HG03139 (cell line): ENCODE measurements around the gene TMEM8B.
"Not testable (repeated sequence)": the region's sequence is repeated elsewhere in the genome, so short reads cannot be mapped to it uniquely, and the experiment has no call there.

Experiments used
- ATAC-seq: cut with Tn5 transposase; IDR thresholded peaks from one replicate; pipeline ENCODE4 v1.9.1; 2021; ENCODE audit not compliant: unreplicated experiment

TMEM8B gene

DNA sequence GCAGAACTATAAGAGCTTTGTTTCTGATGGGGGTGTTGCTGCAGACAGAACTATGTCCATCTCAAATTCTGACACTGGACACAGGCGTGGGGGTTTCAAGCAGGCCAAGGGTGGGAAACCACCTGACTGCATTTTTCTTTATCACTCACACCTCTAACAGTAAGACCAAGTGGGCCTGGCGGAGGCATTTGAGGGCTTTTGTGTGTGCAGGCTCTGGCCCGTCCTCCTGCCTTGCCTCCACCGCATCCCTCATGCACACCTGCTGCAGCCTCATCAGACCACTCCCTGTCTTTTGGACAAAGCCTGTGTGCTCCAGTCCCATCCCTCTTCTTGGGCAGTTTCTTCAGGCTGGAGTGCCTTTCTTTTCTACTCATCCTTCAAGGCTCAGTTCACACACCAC lies 33.3 kb downstream of the TMEM8B start:
- no peak for ATAC-seq

DNA sequence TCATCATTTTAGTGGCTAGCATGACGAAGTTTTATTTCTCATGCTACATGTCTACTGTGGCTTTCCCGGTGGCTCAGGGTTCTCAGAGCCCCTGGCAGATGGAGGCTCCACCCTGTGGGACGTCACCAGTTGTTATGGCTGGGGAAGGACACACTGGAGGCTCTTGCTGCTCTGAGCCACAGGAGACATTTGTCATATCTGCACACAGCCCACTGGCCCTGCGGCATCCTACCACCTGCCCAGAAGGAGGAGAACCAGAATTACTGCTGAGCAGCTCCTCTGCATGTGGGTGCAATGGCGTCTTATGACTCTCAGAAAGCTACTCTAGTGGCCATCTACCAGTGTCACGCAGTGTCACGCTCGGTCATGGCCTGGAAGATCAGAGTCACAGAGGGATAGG lies 34.6 kb downstream of the TMEM8B start:
- no peak for ATAC-seq

DNA sequence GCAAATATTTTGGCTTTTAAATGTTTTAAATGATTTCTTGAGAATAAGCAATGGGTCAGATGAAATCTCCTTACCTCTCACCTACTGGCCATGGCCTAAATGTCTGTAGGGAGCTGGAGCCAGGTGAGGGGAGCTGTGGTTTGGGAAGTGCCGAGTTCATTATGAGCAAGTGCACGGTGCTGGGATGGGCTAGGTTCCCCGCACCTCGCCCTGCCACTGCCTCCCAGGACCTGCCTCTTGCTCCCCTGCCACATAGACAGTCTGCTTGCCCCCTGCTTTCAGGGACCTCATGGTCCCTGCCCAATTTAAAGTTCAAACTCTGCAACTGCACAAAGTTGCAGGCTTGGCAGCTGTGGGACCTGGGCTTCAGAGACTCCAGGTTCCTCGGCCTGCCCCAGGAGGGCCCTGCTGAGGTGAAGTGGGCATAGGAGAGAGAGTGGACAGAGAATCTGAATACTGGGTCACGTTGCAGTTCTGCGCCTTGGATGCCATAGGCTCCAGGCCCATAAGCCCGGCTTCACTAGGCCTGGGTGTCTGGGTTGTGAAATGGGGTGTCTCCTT lies 35.7 kb downstream of the TMEM8B start:
- ATAC-seq: no peak

DNA sequence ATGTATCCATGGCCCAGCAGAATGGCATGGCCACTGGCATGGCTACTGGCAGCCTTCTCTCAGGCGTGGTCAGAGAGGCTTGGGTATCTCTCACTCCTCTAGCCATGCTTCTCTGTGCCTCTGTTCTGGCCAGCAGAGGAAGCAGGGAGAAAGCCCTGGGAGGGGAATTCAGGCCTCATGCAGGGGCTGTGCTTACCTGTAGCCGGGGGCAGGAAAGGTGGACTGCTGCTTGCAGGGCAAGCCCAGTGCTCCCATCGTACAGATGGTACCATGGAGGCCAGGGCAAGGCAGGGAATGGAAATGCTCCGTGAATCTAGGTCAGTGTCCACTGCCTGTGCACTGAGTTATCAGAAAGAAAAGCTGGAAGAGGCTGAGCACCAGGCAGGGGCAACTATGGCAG lies 38.5 kb downstream of the TMEM8B start:
- ATAC-seq: no peak

DNA sequence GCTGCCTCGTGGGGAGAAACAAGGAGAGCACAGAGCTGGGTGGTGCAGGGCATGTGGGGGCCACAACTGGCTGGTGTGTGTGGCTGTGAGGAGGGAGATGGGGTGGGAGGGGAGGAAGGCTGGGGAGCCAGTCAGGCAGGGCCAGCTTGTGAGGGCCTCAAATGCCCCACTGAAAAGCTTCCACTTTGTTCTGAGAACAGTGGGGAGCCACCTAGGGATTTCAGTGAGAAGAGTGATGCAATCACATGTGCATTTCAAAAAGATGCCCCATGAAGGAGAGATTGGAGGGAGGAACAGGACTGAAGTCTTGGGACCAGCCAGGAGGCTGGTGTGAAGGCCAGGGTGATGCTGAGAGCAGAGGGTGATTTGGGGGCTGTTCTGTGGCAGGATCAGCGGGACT lies 39.9 kb downstream of the TMEM8B start:
- ATAC-seq: no peak

DNA sequence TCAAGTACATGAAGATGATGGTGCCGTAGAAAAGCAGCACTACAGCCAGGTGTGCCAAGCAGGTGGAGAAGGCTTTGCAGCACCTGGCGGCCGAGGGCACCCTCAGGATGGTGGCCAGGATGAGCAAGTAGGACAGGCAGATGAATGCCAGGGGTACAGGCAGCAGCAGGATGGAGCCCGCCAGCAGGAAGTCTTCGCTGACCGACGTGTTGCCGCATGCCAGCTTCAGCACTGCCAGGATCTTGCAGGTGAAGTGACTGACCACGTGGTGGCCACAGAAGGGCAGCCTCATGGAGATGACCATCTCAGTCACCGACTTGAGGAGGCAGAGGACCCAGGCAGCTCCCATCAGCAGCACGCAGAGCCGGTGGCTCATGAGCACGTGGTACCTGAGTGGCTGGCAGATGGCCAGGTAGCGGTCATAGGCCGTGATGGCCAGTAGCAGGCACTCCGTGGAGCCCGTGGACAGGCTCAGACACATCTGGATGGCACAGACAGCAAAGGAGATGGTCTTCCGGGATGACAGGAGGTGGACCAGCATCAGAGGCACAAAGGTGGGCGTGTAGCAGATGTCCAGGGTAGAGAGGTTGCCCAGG lies 40.7 kb downstream of the TMEM8B start:
- no peak for ATAC-seq

DNA sequence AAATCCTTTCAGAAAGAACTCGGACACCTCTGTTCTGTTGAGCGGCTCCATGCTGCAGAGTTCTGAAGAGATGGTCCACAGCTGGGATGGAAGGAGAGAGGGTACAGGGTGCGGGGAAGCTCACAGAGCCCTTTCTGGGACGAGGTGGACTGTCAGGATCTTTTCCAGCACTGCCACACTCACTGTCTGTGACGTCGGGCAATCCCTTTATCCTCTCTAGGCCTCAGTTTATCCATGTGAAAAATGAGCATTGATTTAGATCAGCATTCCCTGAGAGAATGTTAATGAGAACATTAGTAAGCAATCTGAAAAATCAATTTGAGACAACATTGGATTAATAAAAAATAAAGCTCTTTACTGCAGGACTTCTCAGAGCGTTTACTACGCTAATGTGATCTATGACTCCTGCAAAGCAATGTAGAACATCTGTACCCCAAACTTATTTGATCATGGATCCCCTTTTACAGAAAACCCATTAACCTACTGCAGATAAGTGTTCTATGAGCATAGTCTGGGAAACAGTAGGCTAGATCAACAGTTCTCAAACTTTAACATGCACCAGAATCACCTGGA lies 41.4 kb downstream of the TMEM8B start, which contains the start of gene OR13J1:
TSS of gene OR13J1 (minus strand) at position 51 of the 573 bp plus-strand sequence. CDS start at position 51, 0 bp downstream.
- no peak for ATAC-seq

DNA sequence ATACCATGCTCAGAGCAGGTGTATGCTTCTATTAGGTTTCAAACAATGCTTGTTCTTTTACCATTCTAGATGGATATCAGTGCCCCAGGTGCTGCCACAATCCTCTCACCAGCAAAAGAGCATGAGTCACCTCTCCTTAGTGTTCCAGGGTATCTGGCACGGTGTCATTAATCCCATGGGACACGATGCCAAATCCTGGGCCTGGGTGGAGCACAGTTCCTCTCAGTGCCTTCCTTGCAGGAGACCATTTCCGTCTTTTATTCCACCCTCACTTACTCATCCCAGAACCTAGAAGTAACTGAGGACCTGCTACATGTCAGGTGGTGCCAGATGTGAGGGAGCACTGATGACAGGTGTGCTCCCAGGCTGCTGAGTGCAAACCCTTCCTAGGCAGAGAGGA lies 42.5 kb downstream of the TMEM8B start:
- ATAC-seq: no peak

DNA sequence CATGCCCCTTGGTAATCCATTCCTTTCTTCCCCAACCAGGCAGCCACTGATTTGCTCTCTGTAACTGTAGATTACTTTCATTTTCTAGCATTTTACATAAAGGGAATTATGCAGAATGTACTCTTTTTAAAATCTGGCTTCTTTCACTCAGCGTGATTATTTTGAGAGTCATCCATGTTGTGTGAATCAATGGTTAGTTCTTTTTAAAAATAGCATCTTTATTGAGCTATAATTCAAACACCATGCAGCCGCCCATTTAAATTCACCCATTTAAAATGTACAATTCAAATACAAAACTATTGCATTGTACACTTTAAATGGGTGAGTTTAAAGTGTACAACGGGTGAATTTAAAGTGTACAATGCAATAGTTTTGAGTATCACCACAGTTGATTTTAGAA lies 43.5 kb downstream of the TMEM8B start:
- ATAC-seq: no peak

DNA sequence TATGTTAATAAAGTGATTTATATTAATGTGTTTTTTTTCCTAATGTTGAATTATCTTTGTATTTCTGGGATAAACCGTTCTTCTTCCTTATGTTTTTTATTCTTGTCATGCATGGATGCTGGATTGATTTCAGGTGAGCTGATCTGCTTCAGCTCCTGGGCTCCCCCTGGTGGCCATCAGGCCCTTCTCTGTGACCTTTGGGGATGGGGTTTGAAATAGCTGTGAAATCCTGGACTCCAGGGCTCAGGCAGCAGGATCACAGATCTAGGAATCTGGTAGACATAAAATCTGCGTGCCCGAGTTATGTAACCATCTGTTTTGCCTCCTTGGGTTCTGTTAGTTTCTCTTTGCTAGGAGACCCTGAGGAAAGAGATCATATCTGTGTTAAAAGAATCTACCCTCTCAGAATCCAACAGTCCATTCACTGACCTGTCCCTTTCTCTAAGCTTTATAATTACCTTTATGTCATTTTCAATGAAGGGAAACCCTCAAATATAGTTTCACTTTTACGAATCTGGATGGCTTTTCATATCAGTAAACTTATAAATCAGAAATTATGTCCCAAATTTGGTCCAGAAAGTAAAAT lies 53.3 kb downstream of the TMEM8B start:
- no peak for ATAC-seq

DNA sequence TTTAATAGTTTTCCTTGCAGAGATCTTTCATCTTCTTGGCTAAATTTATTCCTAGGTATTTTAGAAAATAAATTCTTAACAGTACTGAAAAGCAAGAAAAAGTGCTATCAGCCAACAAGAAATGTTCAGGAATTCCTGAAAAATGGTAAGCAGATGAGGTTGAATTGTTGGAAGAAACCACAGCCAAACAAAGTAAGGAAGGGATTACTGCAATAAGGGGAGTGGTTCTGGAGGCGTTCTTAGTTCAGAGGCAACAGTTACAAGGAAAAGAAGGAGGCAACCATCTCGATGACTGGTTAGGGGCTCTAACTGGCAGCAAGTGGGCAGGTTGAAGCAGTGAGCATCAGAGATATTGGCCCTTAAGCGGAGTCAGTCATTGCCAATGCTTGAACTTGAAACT lies 54.0 kb downstream of the TMEM8B start:
- no peak for ATAC-seq

DNA sequence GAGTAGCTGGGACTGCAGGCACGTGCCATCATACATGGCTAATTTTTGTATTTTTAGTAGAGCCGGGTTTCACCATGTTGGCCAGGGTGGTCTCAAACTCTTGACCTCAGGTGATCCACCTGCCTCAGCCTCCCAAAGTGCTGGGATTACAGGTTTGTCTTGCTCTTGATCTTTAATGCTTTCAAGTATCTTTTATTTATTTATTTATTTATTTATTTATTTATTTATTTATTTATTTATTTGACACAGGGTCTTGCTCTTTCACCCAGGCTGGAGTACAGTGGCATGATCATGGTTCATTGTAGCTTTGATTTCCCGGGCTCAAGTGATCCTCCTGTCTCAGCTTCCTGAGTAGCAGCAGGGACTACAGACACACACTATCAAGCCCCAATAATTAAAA lies 55.9 kb downstream of the TMEM8B start:
- ATAC-seq: not testable (repeated sequence)

DNA sequence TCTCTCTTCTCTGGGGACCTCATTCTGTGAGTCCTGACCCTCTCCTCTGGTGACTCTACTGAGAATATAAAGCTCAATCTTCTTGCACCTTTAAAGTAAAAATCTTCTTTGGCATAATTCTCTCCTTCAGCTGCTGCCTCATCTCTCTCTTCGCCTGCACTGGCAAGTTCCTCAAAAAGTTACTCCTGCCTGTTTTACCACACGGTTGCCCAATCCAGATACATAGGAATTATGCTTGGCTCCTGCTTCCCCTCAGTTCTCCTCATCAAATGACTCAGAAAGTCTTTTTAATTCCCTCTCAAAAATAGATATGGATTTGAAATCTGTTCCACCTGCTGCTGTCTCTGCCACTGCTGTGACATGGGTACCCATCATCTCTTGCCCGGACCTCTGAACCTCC lies 62.6 kb downstream of the TMEM8B start:
- ATAC-seq: no peak

DNA sequence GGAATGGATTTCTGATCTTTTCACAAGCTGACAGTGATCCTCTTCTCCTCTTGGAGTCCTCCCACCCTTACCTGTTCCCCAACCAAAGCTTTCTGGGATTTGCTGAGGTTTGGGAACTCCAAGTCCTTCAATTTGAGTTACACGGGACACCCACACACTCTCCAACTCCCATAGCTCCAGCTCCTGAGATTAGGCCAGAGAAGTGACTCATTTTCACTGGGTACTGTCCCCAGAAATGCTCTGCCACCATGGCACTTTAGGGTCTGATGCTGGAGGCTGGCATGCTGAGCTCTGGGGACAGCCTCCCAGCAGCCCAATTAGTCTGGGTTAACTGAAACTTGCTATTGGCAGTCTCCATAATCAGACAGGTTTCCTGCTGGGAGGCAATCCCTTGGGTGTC lies 63.0 kb downstream of the TMEM8B start:
- ATAC-seq: no peak

DNA sequence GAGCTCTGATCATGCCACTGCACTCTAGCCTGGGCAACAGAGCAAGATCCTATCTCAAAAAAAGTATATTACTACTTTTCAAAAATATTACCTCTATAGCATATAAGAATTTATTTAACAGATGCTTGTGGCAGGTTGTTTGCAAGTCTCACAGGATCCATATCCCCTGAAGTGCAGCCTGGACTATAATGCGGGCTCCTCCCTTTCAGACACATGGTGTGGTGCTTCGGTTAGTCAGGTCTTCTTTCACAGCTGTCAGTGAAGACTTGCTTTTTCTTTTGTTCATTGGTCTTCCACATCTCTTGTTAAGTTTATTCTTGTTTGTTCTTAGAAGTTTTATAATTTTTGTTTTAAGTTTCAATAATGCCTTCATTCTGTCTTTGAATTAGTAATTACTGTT lies 67.5 kb downstream of the TMEM8B start:
- ATAC-seq: no peak

DNA sequence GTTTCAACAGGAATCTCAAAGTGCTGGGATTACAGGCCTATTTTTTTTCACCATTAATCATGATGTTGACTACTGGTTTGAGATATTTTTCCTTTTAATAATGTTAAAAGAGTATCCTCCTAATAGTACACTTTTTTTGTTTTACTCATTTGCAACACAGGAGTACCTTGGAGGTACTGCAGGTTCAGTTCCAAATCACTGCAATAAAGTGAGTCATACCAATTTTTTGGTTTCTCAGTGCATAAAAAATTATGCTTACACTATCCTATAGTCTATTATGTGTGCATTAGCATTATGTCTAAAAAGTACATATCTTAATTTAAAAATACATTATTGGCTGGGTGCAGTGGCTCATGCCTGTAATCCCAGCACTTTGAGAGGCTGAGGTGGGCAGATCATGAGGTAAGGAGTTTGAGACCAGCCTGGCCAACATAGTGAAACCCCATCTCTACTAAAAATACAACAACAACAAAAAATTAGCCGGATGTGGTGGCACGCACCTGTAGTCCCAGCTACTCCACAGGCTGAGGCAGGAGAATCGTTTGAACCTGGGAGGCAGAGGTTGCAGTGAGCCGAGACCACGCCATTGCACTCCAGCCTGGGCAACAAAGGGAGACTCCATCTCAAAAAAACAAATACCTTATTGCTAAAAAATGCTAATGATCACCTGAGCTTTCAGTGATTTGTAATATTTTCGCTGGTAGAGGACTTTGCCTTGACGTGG lies 68.5 kb downstream of the TMEM8B start:
- ATAC-seq: not testable (repeated sequence)

DNA sequence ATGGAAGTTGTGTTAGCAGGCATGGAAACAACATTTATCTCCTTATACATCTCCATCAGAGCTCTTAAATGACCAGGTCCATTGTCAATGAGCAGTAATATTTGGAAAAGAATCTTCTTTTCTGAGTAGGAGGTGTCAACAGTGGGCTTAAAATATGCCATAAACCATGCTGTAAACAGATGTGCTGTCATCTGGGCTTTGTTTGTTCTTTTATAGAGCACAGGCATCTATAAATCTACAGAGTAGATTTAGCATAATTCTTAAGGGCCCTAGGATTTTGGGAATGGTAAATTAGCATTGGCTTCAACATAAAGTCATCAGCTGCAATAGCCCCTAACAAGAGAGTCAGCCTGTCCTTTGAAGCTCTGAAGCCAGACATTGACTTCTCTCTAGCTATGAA lies 69.3 kb downstream of the TMEM8B start:
- no peak for ATAC-seq

DNA sequence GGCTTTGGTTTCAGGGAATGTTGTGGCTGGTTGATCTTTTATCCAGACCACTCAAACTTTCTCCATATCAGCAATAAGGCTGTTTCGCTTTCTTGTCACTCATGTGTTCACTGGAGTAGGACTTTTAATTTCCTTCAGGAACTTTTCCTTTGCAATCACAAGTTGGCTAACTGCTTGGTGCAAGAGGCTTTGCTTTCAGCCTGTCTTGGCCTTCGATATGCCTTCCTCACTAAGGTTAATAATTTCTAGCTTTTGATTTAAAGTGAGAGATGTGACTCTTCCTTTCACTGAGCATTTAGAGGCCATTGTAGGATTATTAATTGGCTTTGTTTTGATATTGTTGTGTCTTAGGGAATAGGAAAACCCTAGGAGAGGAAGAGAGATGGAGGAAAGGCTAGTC lies 70.0 kb downstream of the TMEM8B start:
- ATAC-seq: no peak

DNA sequence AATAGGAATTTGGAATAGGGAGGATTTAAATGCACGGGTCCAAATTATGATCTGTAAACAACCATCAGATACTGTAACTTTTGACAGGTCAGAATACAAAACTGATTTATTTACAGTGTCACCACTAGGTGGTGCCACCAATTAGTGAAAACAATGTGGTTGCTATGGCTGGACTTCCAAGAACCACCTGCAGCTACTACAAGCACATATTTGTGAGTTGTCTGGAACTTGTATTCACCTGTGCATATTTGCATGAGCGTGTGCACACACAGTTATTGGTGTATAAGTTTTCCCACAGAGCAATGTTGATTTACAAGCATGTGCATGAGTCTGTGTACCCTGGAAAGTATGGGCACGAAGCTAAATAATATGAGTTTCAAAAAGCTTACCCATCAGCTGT lies 74.0 kb downstream of the TMEM8B start:
- no peak for ATAC-seq

DNA sequence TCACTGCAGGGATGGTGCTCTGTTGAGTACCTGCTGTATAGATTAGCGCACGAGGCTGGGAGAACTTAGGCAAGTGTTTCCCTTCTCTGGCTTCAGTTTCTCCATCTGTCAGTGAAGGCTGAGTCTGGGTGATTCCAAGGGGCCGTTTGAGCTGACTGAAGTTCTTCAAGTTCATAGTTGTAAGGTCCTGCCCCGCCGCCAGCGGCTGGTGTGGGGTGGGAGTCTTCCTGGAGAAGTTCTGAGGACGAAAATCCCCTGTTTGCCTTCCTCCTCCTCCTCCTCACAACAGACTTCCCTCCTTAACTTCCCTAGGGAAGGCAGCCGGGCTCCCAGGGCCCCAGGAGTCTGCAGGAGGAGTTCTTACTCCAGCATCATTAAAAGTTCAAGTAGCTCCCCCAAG lies 75.3 kb downstream of the TMEM8B start:
- ATAC-seq: no peak

DNA sequence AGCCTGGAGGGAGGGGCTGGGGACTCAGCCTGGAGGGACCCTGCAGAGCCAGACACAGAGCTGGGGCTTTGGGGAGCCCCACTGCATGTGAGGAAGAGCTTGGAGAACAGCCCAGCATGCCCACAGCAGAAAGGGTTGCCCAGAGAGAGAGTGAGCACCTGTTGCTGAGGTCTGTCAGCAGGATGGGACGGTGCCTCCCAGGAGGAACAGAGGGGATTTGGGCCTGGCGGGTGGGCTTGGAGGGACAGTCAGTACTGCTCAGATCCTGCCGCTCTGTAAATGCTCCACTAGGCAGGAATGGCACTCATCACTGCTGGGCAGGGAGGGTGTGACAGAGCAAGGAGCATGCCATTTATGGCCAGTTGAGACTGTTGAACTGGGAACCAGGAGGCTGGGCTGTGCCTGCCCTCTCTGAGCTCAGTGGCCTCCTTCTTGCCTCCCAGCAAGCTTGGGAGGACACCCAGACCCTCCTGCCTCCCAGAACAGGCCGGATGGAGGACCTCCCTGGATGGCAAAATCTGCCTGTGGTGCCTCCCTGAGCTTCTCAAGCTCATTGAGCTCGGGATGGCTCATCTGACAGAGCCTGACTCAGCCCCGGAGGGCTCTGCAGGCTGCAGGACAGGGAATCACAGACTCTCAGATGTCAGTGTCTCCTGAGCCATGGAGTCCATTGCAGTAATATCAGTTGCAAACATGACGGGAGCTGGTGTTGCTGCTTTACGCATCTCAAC lies 76.2 kb downstream of the TMEM8B start:
- no peak for ATAC-seq
